ENCODE data around the gene MED10. TPM values are rescaled to one million over a fixed set of nuclear protein-coding genes. Genes with fewer than 3 reads are reported as not detected.

The MED10 gene
- total RNA-seq, 1 donor from 2014 or later, result 31.8 TPM

DNA sequence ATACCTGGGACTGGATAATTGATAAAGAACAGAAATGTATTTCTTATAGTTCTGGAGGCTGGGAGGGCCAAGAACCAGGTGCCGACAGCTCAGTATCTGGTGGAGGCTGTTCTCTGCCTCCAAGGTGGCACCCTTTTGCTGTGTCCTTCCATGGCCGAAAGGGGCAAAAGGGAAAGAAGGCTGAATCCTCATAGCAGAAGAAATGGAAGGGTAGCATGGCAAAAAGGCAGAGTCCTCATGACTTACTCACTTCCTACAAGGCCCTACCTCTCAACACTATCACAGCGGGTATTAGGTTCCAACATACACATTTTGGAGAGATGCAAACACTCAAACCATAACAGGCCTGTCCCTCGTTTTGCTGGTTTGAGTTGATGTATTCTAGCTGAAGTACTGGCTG is 25.1 kb upstream of the MED10 start:
- ATAC-seq (no peak), DNase-seq (no peak)
- Histone ChIP-seq H3K4me1 (no peaks in the 10 kb centered on the region), H3K36me3 (no peaks in the 10 kb centered on the region), H3K9me3 (no peaks in the 10 kb centered on the region), H3K27ac (no peak overlapping the region), H3K4me3 (no peak overlapping the region), H3K27me3 (peaks cover 5% of the 10 kb centered on the region)
- intact Hi-C loops (cut with DNase I), result no loop called here
- TF ChIP-seq, protein P1, sequence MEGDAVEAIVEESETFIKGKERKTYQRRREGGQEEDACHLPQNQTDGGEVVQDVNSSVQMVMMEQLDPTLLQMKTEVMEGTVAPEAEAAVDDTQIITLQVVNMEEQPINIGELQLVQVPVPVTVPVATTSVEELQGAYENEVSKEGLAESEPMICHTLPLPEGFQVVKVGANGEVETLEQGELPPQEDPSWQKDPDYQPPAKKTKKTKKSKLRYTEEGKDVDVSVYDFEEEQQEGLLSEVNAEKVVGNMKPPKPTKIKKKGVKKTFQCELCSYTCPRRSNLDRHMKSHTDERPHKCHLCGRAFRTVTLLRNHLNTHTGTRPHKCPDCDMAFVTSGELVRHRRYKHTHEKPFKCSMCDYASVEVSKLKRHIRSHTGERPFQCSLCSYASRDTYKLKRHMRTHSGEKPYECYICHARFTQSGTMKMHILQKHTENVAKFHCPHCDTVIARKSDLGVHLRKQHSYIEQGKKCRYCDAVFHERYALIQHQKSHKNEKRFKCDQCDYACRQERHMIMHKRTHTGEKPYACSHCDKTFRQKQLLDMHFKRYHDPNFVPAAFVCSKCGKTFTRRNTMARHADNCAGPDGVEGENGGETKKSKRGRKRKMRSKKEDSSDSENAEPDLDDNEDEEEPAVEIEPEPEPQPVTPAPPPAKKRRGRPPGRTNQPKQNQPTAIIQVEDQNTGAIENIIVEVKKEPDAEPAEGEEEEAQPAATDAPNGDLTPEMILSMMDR (IDR thresholded peaks at IDR 0.05), result no peak

DNA sequence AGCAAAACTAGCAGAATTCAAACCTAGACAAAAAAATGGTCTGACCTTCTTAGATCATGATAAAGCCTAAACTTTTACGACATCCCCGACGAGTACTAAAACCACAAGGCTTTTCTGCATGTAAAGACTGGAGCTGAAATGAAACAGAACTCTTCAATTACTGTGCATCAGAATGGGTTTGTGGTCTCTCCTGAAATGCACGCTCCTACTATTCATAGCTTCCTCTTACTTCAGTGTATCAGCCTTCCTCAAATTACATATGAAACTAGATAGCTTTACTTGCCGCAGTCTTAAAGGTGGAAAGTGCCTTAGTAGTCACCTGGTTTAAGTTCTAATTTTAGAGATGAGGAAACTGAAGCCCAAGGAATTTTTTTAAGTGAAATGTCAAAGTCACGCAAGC is 24.6 kb upstream of the MED10 start:
- no peaks in the 10 kb centered on the region for H3K4me1 ChIP-seq
- no peak overlapping the region for H3K4me3 ChIP-seq
- no peak overlapping the region for H3K27ac ChIP-seq
- H3K27me3 ChIP-seq, result peaks cover 2% of the 10 kb centered on the region
- ATAC-seq (no peak), DNase-seq (no peak)
- intact Hi-C loops (cut with DNase I), result no loop called here
- no peaks in the 10 kb centered on the region for H3K36me3 ChIP-seq
- TF ChIP-seq, protein P1 (IDR thresholded peaks at IDR 0.05), result no peak
- no peaks in the 10 kb centered on the region for H3K9me3 ChIP-seq

- Histone ChIP-seq H3K27me3 (no peaks in the 10 kb centered on the region), H3K4me3 (no peak overlapping the region), H3K4me1 (no peaks in the 10 kb centered on the region), H3K27ac (no peak overlapping the region), H3K36me3 (no peaks in the 10 kb centered on the region), H3K9me3 (no peaks in the 10 kb centered on the region)
- no peak for ATAC-seq
- TF ChIP-seq, protein P1 (IDR thresholded peaks at IDR 0.05), result no peak
- intact Hi-C loops (cut with DNase I), result no loop called here
- no peak for DNase-seq
These were observed 23.1 kb upstream of the MED10 start for GRCh38 chr5:6401410-6401809.

- ATAC-seq (no peak), DNase-seq (no peak)
- Histone ChIP-seq H3K4me1 (no peaks in the 10 kb centered on the region), H3K4me3 (no peak overlapping the region), H3K9me3 (no peaks in the 10 kb centered on the region), H3K27ac (no peak overlapping the region), H3K36me3 (no peaks in the 10 kb centered on the region), H3K27me3 (no peaks in the 10 kb centered on the region)
- TF ChIP-seq, protein P1 (IDR thresholded peaks at IDR 0.05), result no peak
- intact Hi-C loops (cut with DNase I), result no loop called here
These were observed 21.9 kb upstream of the MED10 start for GRCh38 chr5:6399980-6400910.

DNA sequence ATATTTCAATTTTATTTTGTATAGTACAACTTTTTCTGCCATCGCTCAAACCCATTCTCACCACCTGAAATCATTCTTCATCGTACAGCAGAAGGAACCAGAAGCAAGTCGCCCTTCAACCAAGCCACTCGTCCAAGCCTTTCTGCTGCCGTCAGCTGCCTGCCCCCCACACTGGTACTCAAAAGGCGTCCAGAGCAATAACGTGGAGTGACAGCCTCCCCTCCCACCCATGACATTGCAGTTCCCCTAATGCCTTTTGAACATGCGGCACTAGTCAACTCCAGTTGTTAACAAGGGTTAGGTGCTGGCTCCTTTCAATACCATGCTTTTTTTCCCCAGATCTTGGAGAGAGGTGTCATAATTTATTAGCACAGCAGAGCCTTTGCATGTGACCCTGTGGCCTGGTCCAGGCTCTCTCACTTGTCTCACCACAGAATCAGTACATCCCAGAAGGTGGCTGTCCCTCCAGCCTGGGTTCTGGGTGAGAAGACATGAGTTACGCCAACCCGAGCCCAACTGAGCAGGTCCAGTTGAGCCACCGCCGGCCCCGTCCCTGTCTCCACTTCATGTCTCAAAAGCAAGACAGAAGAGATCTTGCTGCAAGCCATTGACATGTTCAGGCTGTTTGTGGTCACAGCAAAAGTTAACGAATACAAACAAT is 20.4 kb upstream of the MED10 start:
- Histone ChIP-seq H3K9me3 (no peaks in the 10 kb centered on the region), H3K4me3 (no peak overlapping the region), H3K4me1 (no peaks in the 10 kb centered on the region), H3K27me3 (no peaks in the 10 kb centered on the region), H3K36me3 (no peaks in the 10 kb centered on the region), H3K27ac (no peak overlapping the region)
- ATAC-seq, result no peak
- TF ChIP-seq, protein P1 (IDR thresholded peaks at IDR 0.05), result no peak
- intact Hi-C loops (cut with DNase I), result no loop called here
- DNase-seq, result no peak

Measured in upper lobe of right lung (tissue), 1 donor.